Left hindlimb (tissue), 1 donor: ENCODE data around the gene SHC2.
"Not testable (repeated sequence)": the region's sequence is repeated elsewhere in the genome, so short reads cannot be mapped to it uniquely, and the experiment has no call there.

ENCODE experiments used
- DNase-seq: peaks from one replicate; pipeline ENCODE4 v3.0.0-alpha.2; 2018

Gene SHC2

DNA sequence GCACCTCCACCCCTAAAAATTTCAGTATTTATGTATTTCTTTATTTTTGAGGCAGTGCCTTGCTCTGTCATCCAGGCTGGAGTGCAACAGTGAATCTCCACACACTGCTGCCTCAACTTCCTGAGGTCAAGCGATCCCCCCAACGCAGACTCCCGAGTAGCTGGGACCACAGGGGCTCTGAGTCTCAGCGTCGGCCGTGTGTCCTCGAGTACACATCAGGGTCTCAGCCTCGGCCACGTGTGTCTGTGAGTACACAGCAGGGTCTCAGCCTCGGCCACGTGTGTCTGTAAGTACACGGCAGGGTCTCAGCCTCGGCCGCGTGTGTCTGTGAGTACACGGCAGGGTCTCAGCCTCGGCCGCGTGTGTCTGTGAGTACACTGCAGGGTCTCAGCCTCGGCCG, 73.1 kb downstream of the SHC2 start:
- DNase-seq: no peak

- not testable (repeated sequence) for DNase-seq
Observed at GRCh38 chr19:386632-387301, 74.1 kb downstream of the SHC2 start.

DNA sequence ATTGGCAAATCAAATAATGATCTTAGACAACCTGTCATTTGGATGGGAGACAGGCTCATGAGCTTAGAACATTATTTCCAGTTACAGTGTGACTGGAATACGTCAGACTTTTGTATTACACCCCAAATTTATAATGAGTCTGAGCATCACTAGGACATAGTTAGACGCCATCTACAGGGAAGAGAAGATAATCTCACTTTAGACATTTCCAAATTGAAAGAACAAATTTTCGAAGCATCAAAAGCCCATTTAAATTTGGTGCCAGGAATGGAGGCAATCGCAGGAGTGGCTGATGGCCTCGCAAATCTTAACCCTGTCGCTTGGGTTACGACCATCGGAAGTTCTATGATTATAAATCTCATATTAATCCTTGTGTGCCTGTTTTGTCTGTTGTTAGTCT, 74.6 kb downstream of the SHC2 start:
- not testable (repeated sequence) for DNase-seq

DNA sequence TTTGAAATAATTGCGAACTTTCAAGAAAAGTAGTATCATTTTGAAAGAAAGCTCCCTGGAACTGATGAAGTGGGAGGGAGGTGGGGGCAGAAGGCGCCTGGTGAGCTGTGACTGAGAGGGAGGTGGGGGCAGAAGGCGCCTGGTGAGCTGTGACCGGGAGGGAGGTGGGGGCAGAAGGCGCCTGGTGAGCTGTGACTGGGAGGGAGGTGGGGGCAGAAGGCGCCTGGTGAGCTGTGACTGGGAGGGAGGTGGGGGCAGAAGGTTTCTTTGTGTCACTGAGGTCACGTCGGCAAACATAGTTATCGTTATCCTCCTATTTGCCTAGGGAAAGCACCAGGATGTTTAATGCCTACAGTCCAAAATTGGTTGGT, 76.0 kb downstream of the SHC2 start:
- DNase-seq: no peak

DNA sequence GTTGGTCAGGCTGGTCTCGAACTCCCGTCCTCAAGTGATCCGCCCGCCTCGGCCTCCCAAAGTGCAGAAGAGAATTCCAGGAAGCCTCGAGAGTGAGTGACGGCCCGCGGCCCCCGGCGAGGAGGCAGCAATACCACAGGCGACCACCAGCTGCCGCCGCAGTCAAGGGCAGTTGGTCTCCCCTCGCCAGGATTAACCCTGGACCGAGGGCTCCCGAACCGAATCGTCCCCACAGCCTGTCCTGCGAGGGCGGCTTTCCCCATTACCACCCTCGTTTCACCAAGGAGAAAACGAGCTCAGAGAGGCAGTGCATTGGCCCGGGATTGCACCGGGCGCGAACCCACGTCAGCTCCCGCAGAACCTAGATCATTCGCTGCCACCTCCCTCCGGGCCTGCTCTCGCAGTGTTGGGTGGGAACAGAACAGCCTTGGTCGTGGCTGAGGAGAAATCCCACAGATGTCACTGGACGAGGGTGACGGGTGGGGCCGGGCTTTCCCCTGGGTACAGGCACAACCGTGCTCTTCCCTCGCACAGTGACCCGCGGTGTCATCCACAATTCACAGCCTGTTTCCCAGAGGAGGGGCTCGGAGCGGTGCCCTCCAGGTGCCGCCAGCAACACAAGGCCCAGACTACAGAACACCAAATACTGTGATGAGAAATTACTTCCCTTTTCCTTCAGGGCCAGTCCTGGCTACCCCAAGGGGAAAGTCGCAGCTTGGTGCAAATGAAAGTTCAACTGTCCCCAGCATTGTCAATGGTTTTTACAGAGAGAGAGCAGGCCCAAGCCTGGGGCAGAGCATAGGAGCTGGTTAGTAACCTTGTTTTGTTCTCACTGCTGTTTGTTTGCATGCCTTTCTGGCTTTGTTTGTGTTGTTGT, 76.7 kb downstream of the SHC2 start:
- no peak for DNase-seq

- DNase-seq: no peak
Observed at GRCh38 chr19:383040-383439, 77.8 kb downstream of the SHC2 start.

- DNase-seq: not testable (repeated sequence)
Observed at GRCh38 chr19:382578-382977, 78.3 kb downstream of the SHC2 start.

- not testable (repeated sequence) for DNase-seq
Observed at GRCh38 chr19:381901-382300, 78.9 kb downstream of the SHC2 start.

- DNase-seq: not testable (repeated sequence)
Observed at GRCh38 chr19:380618-381219, 80.1 kb downstream of the SHC2 start.

DNA sequence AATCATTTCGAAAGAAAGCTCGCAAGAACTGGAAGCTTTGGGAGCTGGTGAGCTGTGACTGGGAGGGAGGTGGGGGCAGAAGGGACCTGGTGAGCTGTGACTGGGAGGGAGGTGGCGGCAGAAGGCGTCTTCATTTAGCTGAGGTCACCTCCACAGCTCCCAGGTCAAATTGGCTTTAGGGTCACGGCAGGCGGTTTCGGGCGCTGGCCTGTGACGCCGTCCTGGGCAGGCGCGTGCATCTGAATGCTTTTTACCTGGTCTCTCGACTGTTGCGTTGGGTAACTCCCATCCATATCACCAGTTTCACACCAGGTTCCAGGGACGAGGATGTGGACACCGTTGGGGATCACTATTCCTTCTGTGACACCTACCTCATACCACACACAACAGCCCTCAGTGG, 81.0 kb downstream of the SHC2 start:
- DNase-seq: no peak

GRCh38 chr19:378706-379105, 82.1 kb downstream of the SHC2 start:
- no peak for DNase-seq

DNA sequence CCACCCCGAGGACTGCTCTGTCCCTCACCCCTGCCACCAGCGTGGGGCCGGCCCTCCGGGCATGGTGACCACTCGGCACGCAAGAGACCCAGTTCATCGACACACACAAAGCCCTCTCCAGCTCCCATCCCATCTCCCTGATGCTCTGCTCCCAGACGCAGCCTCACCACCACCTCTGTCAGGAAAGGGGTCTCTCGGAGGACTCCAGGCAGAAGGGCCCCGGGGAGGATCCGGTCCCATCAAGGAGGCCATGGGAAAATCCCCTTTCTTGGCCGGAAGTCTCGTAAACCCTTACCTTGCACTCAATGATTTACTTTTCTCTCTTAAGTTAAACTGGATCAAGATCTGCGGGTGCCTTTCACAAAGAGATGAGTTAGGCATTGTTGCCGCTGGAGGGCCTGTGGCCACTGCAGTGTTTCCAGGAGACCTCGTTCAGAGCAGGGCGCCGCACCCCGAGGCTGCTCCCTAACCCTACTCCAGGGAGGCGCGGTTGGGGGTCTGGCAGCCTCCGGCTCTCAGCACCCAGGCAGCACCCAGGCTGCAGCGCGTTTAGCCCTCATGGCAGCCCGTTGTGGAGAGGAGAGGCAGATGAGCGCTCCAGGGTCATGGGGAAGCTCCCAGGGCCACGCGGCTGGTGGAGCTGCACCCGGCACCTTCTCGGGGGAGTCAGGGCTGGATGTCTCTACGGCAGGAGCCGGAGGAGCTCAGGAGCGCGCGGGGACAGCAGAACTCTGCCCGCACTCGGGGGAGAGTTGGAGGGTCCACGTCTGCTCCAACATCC, 82.8 kb downstream of the SHC2 start:
- no peak for DNase-seq

DNA sequence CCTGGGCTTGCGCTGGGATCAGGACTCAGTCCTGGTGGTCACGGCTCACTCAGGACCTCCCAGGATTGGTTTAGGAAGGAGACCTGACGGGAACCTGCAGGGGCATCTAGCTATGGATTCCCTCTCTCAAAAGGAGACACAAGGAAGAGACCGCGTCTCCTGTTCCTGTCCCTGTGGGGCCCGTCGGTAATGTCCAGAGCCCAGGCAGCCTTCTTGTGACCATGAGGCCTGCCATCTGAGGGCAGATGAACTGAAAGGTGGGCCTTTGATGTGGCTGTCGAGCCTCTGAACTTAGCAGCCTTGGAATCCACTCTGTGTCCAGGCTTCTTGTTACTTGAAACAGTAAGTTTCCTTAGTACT, 84.7 kb downstream of the SHC2 start:
- no peak for DNase-seq

DNA sequence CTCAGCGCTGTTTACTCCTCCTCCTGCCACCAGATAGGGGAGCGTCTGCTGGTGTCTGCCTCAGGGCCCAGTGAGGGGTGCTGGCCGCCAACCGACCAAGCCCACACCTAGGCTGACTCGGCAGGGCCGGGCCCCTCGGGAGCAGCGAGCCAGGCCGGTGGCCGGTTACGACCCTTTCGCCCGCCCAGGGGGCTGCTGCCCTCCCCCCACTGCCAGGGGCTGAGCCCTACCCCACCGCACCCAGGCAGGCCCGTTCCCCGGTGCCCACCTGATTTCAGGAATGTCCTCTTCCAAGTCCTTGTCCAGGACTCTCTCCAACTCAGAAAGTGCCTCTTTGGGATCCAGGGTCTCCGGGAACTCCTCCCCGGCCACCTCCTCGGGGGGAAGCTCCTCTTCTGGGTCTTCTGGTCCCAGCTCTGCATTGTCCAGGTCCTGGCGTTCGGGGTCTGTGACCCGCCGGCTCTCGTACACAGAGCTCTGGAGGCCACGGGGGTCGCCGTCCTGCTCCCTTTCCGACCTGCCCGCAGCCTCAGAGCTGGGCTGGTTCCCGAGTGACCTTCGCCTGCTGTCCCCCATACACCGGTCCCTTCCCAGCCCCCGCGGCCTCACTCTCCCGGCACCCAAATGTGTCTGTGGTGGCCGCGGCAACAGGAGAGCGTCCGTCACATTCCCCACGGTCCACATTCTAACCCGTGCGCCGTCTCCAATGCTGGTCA, 85.3 kb downstream of the SHC2 start:
- DNase-seq: no peak

DNA sequence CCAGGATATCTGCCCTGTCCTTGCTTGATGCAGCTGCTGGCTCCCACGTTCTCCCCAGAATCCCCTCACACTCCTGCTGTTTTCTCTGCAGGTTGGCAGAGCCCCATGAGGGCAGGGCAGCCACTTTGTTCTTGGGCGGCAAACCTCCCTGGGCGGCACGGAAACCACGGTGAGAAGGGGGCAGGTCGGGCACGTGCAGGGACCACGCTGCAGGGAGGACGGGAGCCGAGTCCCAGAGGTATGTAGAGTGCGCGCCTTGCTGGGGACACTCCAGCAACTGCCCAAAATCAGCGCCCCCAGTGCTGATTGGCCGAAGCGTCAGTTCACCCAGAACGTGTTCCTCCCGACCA, 86.0 kb downstream of the SHC2 start:
- no peak for DNase-seq

GRCh38 chr19:374183-374885, 86.5 kb downstream of the SHC2 start:
- no peak for DNase-seq

- no peak for DNase-seq
Observed at GRCh38 chr19:373391-374182, 87.2 kb downstream of the SHC2 start.

DNA sequence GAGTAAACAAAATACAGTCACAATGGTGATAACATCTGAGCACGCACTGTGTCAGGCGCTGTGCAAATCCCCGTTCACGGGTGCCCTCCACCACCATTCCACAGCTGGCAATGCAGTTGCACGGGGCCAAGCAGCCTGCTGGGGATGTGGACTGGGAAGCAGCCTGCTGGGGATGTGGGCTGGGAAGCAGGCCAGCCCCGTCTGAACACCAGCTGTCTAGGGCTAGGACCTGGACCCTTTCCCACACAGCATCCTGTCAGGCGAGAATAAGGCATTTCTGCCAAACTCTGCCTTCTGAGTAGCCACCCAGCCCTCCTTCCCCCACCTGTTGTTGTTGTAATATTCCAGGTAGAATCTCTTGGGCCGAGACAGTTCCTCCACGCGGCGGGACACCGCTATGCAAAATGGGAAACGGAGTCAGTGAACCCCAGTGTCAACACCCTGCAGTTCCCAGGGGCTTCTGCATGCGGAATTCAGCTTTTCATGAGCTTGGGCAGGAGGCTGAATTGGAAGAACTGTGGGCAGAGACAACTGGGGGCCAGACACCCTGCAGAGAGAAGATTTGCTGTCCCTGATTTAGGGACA, 88.4 kb downstream of the SHC2 start:
- DNase-seq: peak; percentile 76

DNA sequence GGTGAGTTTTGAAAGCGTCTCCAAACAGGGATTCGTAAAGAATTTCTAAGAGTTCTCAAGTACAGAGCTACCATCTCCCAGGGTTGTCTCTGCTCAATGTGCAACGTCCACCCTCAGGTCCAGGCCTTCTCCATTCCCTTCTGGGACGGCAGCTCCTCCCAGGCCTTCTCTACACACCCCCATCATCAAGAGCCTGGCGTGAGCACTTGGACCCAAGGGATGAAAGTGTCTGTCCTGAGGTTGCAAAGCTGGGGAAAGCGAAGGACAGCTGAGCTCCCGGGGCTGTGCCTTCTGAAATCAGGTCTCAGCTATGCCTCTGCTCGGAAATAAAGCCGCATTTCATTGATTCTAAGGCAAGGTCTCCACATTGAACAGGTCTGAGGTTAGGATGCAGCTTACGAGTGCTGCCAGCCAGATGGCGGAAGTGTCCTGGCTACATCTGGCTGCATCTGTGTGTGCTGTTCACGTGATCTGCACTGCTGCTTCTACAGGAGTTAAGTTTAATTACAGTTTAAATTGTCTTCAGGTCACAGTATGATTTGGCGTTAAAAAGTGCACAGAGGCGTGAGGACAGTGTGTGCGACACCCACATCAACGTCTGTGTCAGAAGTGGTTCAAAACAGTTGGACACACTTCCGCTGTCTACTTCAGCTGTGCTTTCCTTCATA, 89.2 kb downstream of the SHC2 start:
- no peak for DNase-seq

DNA sequence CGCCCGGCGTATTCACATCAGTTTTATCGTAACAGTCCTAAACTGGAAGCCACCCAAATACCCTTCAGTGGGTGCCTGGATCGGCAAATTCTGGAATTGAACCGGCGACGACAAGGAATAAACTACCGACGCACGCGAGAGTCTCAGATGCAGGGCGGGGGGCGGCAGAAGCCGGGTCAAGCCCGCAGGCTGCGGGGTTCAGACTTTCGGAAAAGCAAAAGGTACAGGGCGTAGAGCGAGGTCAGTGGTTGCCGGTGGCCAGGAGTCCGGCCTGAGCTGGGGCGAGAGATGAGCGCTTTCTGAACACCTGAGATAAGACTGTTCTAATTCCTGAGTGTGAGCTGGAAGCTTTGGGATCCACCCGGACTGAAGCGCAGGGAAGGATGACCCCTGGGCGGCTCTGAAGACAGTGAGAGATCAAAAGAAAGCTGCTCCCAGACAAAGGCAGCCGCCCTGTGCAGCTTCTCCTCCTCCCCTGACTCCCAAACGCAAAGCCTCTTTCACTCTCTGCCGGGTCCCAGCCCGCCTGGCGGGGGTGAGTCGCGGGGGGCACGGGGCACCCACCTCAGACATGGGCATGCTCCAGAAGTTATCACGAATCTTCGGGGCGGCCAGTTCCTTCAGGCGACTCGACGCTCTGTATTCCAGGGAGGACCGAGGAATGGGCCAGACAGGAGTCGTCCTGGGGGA, 90.0 kb downstream of the SHC2 start:
- no peak for DNase-seq
